Measurements from ENCODE around the gene B3GNT2. TPM values are rescaled to one million over a fixed set of nuclear protein-coding genes. Genes with fewer than 3 reads are reported as not detected.
"Not testable (repeated sequence)": the region's sequence is repeated elsewhere in the genome, so short reads cannot be mapped to it uniquely, and the experiment has no call there.

B3GNT2 gene
- total and polyA plus RNA-seq, 7 donors = 2.3 to 3.2 (median 2.9) TPM

DNA sequence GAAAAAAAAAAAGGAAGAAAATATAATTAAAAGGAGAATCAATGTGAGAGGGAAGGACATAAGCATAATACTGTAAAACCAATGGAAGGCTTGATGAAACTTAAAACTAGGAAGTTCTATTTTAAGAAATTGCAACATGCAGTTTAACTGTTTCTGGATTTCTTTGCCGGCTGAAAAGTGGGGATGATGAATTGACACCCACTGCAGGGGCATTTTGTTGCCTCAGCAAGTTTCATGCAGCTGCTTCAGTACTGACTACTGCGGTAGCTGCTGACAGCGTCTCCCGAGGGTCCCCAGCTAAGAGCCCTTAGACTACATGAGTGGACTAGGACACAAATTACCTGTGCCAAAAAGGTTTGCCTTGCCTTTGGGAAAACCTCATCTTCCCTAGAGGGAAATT, 69.2 kb downstream of the B3GNT2 start:
- WGBS, 3 donors = 60 to 66% (median 64%) methylated on average over 4 of the region's 4 CpGs
- H3K4me3 ChIP-seq = no peak overlapping the region
- TF ChIP-seq, protein P1, sequence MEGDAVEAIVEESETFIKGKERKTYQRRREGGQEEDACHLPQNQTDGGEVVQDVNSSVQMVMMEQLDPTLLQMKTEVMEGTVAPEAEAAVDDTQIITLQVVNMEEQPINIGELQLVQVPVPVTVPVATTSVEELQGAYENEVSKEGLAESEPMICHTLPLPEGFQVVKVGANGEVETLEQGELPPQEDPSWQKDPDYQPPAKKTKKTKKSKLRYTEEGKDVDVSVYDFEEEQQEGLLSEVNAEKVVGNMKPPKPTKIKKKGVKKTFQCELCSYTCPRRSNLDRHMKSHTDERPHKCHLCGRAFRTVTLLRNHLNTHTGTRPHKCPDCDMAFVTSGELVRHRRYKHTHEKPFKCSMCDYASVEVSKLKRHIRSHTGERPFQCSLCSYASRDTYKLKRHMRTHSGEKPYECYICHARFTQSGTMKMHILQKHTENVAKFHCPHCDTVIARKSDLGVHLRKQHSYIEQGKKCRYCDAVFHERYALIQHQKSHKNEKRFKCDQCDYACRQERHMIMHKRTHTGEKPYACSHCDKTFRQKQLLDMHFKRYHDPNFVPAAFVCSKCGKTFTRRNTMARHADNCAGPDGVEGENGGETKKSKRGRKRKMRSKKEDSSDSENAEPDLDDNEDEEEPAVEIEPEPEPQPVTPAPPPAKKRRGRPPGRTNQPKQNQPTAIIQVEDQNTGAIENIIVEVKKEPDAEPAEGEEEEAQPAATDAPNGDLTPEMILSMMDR (IDR thresholded peaks at IDR 0.05) = no peak
- no peaks in the 10 kb centered on the region for H3K27me3 ChIP-seq (ENCODE audit: insufficient read depth in 3 of 3, low read length in 2 of 3)
- H3K4me1 ChIP-seq = no peaks in the 10 kb centered on the region
- H3K27ac ChIP-seq = no peak overlapping the region
- no peaks in the 10 kb centered on the region for H3K9me3 ChIP-seq
- DNase-seq (no peak), ATAC-seq (no peak)
- intact Hi-C loops (cut with DNase I) = no loop called here
- H3K36me3 ChIP-seq (ENCODE audit: insufficient read depth in 1 of 2, low read depth in 1 of 2) = no peaks in the 10 kb centered on the region

DNA sequence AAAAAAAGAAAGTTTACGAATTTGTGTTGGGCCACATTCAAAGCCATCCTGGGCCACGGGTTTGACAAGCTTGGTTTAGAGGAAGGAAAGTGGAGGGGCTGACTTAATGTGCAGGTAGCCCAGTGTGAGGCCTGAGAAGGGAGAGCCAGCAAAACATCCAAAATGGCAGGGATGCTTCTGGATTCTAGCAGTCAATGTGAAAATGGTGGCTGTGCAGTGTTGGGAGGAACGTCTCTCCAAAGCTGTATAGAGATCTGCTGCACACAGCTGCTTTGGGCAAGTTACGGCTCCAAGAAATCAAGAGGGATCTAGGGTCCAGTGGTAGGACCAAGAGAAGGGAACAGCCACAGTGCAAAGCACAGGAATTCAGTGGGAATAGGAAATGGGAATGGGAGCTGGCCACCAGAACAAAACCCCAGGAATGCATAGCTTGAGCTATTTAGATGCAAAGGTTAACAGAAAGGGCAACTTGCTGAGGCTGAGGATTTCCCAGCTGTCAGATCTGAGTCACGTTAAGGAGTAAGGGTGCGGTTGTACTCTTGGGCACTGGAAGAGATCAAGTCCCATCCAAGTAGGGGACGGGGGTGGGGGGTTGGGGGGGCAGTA, 70.6 kb downstream of the B3GNT2 start:
- H3K36me3 ChIP-seq (ENCODE audit: insufficient read depth in 1 of 2, low read depth in 1 of 2) = no peaks in the 10 kb centered on the region
- H3K4me1 ChIP-seq = no peaks in the 10 kb centered on the region
- ATAC-seq (no peak), DNase-seq (no peak)
- no peak overlapping the region for H3K27ac ChIP-seq
- no peaks in the 10 kb centered on the region for H3K9me3 ChIP-seq
- no peak overlapping the region for H3K4me3 ChIP-seq
- intact Hi-C loops (cut with DNase I) = no loop called here
- no peaks in the 10 kb centered on the region for H3K27me3 ChIP-seq (ENCODE audit: insufficient read depth in 3 of 3, low read length in 2 of 3)
- TF ChIP-seq, protein P1 (IDR thresholded peaks at IDR 0.05) = no peak
- WGBS, 3 donors = 59 to 62% (median 61%) methylated on average over 6 to 7 of the region's 7 CpGs

DNA sequence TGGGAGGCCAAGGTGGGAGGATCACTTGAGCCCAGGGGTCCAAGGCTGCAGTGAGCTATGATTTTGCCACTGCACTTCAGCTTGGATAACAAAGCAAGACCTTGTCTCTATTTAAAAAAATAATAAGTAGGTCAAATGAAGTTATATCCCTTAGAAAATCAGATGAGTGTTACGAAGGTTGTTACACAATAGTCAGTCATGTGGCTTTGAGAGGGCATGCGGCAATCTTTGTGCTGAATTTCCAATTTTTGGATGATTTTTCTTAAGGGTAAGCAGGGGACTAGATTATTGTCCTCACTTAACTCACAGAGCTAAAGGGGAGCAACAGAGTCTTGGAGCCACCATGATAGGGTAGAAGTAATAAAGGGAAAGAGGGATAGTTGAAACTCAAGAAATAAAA, 71.8 kb downstream of the B3GNT2 start:
- WGBS, 3 donors = 79 to 88% (median 84%) methylated on average over 2 of the region's 2 CpGs
- intact Hi-C loops (cut with DNase I) = no loop called here
- TF ChIP-seq, protein P1 (IDR thresholded peaks at IDR 0.05) = no peak
- Histone ChIP-seq H3K27me3 (ENCODE audit: insufficient read depth in 3 of 3, low read length in 2 of 3) (no peaks in the 10 kb centered on the region), H3K4me3 (no peak overlapping the region), H3K9me3 (no peaks in the 10 kb centered on the region), H3K27ac (no peak overlapping the region), H3K4me1 (no peaks in the 10 kb centered on the region), H3K36me3 (ENCODE audit: insufficient read depth in 1 of 2, low read depth in 1 of 2) (no peaks in the 10 kb centered on the region)
- DNase-seq (no peak), ATAC-seq (no peak)

DNA sequence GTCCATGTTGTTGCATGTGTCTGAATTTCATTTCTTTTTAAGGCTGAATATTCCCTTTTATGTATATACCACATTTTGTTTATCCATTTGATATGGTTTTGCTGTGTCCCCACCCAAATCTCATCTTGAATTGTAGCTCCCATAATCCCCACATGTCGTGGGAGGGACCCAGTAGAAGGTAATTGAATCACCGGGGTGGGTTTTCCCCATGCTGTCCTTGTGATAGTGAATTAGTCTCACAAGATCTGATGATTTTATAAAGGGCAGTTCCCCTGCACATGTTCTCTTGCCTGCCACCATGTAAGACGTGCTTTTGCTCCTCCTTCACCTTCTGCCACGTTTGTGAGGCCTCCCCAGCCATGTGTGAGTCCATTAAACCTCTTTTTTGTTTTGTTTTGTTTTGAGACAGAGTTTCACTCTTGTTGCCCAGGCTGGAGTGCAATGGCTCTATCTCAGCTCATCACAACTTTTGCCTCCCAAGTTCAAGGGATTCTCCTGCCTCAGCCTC, 72.8 kb downstream of the B3GNT2 start:
- H3K27ac ChIP-seq; intact Hi-C loops (cut with DNase I): not testable (repeated sequence)
- 57 to 78% (median 62%) methylated on average over 4 of the region's 4 CpGs for WGBS, 3 donors

DNA sequence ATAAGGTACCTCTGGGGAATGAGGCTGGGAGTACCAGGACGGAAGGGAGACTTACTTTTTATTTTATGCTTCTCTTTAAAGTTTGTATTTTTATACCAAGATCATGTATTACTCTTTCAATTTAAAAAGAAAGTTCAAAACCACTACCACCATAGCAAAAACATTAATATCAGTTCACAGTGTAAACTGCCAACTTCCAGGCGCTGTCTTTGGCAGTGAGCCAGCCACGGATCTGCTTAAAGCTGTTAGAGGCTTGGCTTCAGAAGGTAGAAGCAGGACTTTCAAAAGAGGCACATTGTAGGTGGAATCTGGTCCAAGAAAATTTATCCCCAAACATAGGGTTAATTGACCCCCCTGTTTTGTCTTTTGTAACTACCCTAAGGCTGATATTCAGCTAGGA, 74.8 kb downstream of the B3GNT2 start:
- DNase-seq (peak in 1 of 2 donors; percentile 34), ATAC-seq (no peak)
- Histone ChIP-seq H3K4me1 (no peaks in the 10 kb centered on the region), H3K27ac (no peak overlapping the region), H3K36me3 (ENCODE audit: insufficient read depth in 1 of 2, low read depth in 1 of 2) (no peaks in the 10 kb centered on the region), H3K27me3 (ENCODE audit: insufficient read depth in 3 of 3, low read length in 2 of 3) (no peaks in the 10 kb centered on the region), H3K4me3 (no peak overlapping the region), H3K9me3 (no peaks in the 10 kb centered on the region)
- TF ChIP-seq, protein P1 (IDR thresholded peaks at IDR 0.05) = no peak
- intact Hi-C loops (cut with DNase I) = no loop called here
- 10 to 17% (median 17%) methylated on average over 3 of the region's 3 CpGs for WGBS, 3 donors

More for the DNA sequence above, 72.8 kb downstream of the B3GNT2 start:
- DNase-seq; H3K27me3 ChIP-seq (ENCODE audit: insufficient read depth in 3 of 3, low read length in 2 of 3); H3K9me3 ChIP-seq; H3K4me1 ChIP-seq; ATAC-seq; H3K36me3 ChIP-seq (ENCODE audit: insufficient read depth in 1 of 2, low read depth in 1 of 2); H3K4me3 ChIP-seq: not testable (repeated sequence)
